Activated CD8-positive, alpha-beta memory T cell treated with anti-CD3 and anti-CD28 coated beads, Interleukin-2, amount 50 U/mL, for 24 hours (primary cell): Measurements from ENCODE around the gene RUSF1.
"Not testable (repeated sequence)": the region's sequence is repeated elsewhere in the genome, so short reads cannot be mapped to it uniquely, and the experiment has no call there.

Experiments used
- DNase-seq: peaks from one replicate; pipeline ENCODE4 v3.0.0-alpha.2; 2020; ENCODE audit errors: extremely low read depth

The RUSF1 gene

GRCh38 chr16:31517800-31518402 is 9.7 kb upstream of the RUSF1 start:
- no peak for DNase-seq

DNA sequence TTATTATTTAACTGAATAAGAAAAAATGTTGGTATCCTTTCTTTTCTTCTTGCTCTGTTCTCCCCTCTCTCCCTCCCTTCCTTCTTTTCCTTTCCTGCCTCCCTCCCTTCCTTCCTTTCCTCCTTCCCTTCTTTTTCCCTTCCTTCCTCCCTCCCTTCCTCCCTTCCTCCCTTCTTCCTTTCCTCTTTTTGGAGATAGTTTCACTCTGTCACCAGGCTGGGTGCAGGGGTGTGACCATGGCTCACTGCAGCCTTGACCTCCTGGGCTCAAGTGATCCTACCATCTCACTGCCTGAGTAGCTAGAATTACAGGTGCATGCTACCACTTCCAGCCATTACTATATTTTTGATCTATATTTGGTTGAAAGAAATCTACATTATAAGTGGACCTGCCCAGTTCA is 5.7 kb upstream of the RUSF1 start:
- no peak for DNase-seq

GRCh38 chr16:31513126-31513525 is 4.9 kb upstream of the RUSF1 start:
- no peak for DNase-seq

- DNase-seq = no peak
These were observed 560 bp upstream of the RUSF1 start for GRCh38 chr16:31508706-31509195.

- DNase-seq = no peak
These were observed 618 bp downstream of the RUSF1 start for GRCh38 chr16:31507617-31507928.

DNA sequence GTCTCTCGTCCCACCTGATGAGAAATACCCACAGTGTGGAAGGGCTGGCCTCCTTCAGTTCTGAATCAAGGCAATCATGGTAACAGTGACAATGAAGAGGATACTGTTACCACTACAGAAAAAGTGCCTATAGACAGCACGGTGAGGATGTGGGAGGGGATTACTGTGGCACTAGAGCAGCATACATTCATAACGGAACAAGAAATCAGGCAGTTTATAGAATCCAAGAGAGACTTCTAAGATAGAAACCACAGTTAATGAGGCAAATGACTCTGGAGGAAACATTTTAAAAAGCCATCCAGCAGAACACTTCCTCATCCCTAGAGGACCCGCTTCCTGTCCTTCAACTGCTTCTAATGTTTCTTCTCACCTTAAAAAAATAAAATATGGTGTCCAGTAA is 2.7 kb downstream of the RUSF1 start:
- DNase-seq = no peak

DNA sequence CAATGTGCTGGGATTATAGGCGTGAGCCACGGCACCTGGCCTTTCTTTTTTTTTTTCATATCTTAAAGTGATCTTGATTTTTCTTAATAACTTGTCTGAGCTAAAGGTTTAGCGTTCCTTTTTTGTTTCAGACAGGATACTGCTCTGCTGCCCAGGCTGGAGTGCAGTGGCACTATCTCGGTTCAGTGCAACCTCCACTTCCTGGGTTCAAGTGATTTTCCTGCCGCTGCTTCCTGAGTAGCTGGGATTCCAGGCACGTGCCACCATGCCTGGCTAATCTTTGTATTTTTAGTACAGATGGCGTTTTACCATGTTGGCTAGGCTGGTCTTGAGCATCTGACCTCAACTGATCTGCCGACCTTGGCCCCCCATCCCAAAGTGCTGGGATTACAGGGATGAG is 4.0 kb downstream of the RUSF1 start:
- DNase-seq = no peak

GRCh38 chr16:31503555-31503954 is 4.6 kb downstream of the RUSF1 start:
- not testable (repeated sequence) for DNase-seq

- no peak for DNase-seq
These were observed 5.2 kb downstream of the RUSF1 start for GRCh38 chr16:31502981-31503380.

DNA sequence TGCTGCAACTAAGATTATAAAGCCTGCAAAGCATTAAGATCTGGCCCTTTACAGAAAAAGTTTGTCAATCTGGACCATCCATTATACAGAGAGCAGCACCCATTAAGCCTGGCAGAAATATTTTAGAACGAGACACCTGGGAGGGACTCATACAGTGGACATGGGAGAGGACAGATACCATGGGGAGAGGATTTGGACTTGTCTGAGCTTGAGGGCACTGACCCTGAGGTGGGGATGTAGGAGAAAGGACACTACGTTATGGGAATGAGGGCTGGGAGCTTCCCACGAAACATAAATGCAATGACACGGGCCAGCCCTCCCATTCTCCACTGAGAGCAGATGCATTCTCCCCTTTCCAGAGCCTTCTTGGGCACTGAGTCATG is 6.2 kb downstream of the RUSF1 start:
- DNase-seq = no peak

- DNase-seq = no peak
These were observed 6.8 kb downstream of the RUSF1 start for GRCh38 chr16:31501226-31501965.

- no peak for DNase-seq
These were observed 8.3 kb downstream of the RUSF1 start for GRCh38 chr16:31499928-31500327.

DNA sequence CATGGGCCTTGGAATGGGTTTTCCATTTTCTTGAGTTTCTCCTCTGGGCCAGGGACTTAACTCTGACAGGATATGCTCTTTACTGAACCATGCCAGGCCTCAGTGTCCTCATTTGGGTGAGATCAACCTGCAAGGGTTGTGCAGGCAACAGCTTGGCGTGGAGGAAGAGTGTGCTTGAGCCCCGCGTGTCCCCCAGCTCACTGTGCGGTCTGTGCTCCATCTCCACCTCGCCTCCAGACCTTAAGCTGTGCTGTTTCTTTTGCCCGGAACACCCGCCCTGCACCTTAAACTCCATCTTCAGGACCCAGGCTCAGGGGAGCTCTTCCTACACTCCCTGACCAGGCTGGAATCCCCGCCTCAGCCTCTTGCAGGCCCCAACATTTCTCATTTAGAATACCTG is 9.7 kb downstream of the RUSF1 start:
- DNase-seq = no peak

DNA sequence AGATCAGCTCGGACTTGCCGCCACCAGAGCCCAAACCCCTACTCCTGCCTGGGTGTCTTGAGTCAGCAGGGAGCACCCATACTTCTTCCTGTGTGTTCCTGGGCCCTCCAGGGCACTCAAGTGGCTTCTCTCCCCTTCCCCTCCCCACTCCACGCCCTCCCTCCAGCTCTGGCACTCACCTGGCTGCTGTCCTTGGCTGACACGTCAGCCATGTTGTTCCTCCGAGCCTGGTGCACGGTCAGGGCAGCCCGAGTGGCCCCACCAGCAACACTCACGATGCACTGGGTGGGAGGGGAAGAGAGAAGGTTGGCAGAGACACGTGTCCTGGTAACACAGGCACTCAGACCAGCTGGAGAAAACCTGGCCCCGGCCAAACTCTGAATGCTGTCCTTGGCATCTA is 11.5 kb downstream of the RUSF1 start:
- no peak for DNase-seq

GRCh38 chr16:31493506-31494125 is 14.6 kb downstream of the RUSF1 start:
- DNase-seq = no peak

DNA sequence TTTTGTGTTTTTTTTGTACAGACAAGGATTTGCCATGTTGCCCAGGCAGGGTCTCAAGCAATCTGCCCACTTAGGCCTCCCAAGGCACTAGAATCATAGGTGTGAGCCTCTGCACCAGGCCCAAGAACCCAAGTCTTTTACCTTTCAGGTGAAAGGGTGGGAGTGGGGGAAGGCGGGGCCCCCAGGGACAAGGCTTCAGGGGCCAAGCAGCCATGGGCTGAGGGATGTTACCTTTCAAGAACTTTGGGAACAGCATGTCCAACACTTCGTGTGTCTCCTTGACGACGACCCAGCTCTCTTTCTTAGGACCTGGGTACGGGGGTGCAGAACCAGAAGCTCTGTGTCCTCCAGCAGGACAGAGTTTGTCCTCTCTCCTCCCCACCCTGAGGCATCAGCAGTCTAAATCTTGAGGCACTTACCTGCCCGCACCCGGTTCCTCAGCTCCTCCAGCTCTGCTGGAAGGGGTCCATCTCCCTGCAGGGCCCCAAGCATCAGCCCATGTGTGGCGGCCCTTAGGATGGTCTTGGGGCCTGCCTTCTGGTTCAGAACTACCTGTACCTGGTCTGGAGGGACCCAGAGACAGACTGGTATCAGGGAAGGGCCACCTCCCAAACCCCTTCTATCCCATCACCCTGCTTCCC is 16.3 kb downstream of the RUSF1 start:
- DNase-seq = no peak

DNA sequence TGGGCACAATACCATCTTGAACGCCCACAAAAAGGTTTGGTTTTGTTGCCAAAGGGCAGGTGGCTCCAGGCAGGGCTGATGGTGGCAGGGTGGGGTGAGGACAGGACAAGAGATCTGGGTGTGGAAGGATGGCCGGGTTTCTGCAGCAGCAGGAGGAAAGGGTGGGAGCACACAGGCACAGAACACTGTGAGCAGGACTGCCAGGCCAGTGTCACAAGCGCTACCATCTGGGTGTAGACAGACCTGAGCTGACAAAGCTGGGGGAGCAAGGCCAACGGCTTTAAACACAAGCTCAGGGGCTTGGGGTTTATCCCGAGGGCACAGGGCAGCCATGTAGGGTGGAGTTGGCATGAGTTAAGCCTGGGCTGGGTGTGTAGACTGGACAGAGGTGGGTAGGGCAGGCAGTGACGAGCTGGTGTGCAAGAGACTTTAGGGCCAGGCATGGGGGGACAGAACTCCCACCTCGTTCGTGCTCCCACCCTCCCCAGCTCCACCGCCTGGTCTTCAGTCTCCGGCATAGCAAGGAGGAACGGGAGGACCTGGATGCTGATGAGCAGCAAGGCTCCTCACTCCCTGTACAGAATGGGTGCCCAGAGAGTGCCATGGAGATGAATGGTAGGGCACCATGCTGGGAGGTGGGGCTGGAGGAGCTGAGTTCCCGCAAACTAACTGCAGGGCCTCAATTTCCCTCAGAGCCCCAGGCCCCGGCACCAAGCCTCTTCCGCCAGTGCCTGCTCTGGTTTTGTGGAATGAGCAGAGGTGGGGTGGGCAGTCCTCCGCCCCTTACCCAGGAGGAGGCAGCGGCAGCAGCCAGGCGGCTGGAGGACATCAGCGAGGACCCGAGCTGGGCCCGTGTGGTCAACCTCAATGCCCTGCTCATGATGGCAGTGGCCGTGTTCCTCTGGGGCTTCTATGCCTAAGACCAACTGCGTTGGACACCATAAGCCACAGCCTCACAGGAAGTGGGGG is 18.3 kb downstream of the RUSF1 start:
- no peak for DNase-seq

- no peak for DNase-seq
These were observed 19.0 kb downstream of the RUSF1 start for GRCh38 chr16:31489298-31489564.

- no peak for DNase-seq
These were observed 19.5 kb downstream of the RUSF1 start for GRCh38 chr16:31488468-31489297.

- peak; percentile 26 for DNase-seq
These were observed 20.3 kb downstream of the RUSF1 start for GRCh38 chr16:31487720-31488467.
